HG03342 (cell line): ENCODE data around the gene MFN2.
A peak's percentile ranks its signal among the peaks of the same experiment; 100 is the strongest.
"Not testable (repeated sequence)": the region's sequence is repeated elsewhere in the genome, so short reads cannot be mapped to it uniquely, and the experiment has no call there.

ENCODE experiments used
- ATAC-seq: cut with Tn5 transposase; IDR thresholded peaks from one replicate; pipeline ENCODE4 v1.9.1; 2021; ENCODE audit warnings: mild to moderate bottlenecking, moderate library complexity; ENCODE audit not compliant: unreplicated experiment

Gene MFN2

DNA sequence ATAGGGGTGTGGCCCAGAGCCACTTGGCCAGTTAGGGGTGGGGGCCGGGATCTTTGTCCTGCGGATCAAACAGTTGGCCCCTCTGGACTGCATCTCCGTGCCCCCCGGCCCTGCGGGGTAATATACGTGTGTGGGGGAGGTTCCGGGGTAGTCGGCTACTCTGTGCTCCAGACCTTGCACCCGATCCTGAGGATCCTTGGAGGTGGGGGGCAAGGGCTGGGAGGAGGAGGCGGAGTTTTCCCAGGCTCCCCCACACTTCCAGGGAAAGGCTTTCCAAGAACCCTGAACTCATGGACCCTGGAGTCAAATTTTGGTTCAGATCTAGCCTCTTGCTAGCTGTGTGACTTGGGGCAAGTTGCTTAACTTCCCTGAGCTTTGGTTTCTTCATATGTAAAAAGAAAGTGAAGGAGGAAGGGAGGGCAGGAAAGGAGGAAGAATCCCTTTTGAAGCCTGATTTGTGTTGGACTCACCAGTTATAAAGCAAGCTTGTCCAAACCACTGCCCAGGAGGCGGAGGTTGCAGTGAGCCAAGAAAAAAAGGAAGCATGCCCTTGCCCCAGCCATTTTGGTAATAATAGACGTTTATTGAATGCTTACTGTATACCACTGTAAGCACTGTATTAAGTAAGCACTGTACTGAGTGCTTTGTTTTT is 39.7 kb downstream of the MFN2 start:
- ATAC-seq: no peak

DNA sequence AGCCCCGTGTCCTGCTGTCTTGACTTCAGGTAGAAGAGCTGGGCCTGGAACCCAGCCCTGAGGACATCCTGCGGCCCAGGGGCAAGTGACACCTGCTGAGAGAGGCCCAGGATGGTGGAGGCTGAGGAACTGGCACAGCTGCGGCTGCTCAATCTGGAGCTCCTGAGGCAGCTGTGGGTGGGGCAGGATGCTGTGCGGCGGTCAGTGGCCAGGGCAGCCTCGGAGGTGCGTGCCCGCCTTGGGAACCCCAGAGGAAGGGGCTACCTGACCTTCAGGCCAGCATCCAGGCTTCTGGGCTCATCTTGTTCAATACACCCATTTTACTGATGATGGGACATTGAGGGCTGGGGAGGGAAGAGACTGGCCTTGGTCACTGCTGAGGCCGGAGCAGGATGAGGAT is 41.4 kb downstream of the MFN2 start:
- no peak for ATAC-seq

DNA sequence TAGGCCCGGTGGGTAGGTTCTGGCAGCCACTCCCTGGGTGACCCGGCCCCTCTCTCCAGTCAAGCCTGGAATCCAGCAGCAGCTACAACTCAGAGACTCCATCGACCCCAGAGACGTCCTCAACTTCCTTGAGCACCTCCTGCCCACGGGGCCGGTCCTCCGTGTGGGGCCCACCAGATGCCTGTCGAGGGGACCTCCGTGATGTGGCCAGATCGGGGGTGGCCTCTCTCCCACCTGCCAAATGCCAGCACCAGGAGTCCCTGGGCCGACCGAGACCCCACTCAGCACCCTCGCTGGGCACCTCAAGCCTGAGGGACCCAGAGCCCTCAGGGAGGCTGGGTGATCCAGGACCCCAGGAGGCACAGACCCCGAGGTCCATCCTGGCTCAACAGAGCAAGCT is 41.8 kb downstream of the MFN2 start:
- ATAC-seq: no peak

DNA sequence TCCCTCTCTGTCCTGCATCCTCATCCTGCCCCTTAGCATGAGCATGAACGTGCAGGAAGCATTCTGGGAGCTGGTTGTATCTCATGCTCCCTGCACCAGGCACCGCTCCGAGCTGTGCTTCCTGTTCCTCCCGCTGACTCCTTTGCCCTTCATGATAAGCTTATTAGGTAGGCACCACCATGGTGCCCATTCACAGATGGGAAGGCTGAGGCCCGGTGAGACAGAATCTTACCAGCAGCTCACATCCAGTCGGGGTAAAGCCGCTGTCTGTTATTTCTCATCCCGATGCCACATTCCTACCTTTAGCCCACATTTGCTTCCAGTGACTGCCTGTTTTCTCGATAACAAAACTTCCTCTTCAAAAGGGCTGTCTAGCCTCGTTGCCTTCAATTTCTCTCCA is 46.3 kb downstream of the MFN2 start:
- no peak for ATAC-seq

DNA sequence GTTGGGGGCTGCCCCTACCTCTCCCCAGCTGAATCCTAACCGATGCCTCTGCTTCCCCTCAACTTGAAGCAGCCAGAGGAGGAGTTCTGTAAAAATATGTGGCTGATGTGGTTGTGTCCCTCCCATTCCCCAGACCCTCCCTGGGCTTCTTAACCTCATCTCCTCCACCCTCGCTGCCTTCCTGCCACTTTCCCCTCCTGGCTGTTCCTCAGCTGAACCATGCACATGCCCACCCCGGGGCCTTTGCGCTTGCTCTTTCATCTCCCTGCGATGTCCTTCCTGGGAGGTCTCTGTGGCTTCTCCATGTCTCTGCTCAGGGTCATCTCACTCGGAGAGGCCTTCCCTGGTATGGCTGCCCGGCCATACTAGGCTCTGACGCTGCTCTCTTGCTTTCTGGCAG is 48.0 kb downstream of the MFN2 start:
- ATAC-seq: no peak

DNA sequence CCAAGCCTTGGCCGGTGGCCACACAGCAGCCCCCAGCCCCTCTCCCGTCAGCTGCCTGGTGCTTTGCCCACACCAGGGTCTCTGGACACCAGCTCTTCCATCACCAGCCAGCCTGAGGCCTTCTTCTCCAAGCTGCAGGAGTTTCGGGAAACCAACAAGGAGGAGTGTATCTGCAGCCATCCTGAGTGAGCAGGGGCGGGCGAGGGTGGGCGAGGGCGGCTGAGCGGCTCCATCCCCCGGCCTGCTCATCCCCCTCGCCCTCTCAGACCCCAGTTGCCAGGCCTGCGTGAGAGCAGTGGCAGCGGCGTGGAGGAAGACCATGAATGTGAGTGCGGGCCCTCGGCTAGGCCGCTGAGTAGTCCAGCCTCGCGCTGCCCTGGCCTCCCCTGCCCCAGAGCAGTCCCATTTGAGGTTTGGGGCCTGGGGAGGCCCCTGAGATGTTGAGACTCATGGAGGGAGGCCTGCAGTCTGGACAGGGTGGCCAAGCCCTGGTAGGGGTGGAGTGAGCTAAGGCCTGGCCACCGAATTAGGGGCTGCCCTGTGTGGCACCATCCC is 48.8 kb downstream of the MFN2 start:
- ATAC-seq: no peak

DNA sequence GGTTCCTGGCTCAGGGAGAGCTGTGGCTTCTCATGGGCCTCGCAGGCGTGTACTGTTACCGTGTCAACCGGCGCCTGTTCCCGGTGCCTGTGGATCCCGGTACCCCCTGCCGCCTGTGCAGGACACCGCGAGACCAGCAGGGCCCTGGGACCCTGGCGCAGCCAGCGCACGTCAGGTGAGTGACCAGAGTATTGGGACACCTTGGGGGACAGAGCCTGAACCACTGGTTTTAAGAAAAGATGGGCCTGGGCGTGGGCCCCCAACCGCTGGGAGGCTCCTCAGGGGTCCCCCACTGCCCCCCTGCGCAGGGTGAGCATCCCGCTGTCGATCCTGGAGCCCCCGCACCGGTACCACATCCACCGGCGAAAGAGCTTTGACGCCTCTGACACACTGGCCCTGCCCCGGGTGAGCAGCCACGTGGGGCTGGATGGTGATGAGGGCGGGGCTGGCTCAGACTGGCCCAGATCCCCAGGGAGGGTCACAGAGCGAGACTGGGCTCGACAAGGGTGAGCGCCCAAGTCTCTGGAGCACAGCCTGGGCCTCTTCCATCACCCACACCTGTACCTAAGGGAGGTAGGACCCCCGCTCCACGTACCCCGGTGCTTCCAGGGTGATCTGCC is 49.6 kb downstream of the MFN2 start:
- no peak for ATAC-seq

DNA sequence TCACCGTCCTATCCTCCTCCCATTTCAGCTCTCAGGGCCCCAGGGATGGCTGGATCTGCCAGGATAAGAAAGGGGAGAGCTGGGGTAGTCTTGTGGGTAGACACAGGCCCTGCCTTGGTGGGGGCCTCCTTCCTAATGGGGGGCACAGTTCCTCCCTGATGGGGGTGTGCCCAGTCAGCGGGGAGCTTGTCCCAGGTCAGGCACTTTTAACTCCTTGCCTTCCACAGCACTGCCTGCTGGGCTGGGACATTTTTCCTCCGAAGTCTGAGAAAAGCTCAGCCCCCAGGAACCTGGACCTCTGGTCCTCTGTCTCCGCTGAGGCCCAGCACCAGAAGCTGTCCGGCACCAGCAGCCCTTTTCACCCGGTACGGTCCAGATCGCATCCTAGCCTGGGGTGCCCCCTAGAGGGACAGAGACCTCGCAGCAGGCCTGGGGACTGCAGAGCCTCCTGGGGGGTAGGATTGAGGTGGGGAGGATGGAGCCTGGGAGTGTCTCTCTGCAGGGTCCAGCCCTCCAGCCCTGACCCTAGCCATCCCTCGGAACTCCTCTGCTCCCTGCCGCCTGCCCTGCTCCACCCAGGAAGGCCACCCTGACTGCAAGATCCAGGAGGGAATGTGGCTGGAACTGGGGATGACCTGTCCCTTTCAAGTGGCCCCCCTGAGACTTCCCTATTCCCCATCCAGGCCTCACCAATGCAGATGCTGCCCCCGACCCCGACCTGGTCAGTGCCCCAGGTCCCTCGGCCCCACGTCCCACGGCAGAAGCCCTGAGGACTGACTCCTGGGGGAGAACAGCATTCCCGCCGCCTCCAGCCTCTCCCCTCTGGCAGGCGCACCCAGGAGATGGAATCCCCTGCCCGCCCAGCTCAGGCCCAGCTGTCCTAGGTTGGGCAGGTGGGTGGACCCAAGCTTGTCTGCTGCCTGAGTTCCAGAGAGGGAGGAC is 51.1 kb downstream of the MFN2 start:
- no peak for ATAC-seq

DNA sequence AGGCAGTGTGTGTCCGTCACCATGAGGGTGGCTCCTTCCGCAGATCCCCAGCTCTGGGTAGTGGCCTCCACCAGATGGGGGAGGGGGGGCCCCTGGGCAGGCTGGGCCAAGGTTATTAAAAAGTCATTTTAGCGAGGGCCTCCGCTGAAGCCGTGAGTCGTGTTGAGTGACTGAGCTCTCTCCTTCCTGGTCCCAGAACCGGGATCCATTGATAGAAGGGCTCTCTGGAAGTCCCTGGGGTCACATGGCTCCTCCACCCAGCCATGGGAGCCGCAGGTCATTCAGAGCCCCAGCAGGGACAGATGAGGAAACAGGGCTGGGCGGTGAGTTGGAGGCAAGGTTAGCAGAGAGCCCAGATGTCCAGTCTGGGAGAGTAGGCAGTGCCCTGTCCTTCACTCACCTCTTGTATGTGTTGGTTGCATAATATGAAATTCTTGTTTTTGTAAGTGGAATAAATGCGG is 51.9 kb downstream of the MFN2 start:
- no peak for ATAC-seq

DNA sequence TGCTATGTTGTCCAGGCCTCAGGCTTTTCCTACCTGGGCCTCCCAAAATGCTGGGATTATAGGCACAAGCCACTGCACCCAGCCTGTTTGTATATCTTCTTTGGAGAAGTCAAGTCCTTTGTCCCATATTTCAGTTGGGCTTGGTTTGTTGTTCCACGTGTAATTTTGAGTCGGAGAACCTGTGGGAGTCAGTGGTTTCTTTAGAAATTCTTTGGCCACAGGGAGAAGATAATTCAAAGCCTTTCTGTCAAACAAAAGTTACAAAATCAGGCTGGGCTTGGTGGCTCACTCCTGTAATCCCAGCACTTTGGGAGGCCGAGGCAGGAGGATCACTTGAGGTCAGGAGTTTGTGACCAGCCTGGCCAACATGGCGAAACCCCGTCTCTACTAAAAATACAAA is 53.2 kb downstream of the MFN2 start:
- not testable (repeated sequence) for ATAC-seq

DNA sequence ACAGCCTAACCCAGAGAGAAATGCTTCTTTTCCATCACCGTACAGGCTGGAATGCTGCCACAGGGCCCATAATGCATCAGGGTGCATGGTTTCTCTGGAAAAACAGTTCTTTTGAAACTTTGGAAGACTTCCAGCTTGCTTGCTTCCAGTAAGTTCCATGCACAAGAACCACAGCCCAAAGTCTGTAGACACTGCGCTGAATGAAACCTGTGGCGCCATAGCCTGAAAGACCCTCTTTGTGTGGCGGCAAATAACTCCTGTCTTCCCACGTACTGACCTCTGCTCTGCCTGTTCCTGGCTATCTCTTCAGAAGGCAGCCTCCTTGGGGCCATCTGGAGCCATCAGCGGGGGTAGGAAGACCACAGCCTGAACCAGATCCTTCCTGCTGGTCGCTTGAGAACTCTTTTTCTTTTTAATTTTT is 54.1 kb downstream of the MFN2 start:
- no peak for ATAC-seq

DNA sequence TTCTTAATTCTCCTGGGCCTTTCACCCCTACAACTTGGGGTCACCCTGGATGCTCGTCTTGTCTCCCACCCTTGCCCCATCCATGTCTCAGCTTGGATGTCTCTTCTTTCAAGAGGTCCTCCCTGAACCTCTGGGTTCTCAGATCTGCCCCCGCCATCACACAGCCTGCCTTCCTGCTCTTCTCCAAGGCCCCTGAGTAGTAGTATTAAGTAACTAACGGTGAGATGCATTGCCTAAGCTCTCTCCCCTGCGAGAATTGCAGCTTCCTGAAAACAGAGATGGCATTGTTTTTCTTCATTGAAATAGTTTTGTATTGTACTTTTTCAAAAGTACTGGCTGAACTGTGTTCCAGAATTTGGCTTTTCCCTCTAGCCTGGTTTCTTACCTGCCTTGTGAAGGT is 55.1 kb downstream of the MFN2 start:
- no peak for ATAC-seq

DNA sequence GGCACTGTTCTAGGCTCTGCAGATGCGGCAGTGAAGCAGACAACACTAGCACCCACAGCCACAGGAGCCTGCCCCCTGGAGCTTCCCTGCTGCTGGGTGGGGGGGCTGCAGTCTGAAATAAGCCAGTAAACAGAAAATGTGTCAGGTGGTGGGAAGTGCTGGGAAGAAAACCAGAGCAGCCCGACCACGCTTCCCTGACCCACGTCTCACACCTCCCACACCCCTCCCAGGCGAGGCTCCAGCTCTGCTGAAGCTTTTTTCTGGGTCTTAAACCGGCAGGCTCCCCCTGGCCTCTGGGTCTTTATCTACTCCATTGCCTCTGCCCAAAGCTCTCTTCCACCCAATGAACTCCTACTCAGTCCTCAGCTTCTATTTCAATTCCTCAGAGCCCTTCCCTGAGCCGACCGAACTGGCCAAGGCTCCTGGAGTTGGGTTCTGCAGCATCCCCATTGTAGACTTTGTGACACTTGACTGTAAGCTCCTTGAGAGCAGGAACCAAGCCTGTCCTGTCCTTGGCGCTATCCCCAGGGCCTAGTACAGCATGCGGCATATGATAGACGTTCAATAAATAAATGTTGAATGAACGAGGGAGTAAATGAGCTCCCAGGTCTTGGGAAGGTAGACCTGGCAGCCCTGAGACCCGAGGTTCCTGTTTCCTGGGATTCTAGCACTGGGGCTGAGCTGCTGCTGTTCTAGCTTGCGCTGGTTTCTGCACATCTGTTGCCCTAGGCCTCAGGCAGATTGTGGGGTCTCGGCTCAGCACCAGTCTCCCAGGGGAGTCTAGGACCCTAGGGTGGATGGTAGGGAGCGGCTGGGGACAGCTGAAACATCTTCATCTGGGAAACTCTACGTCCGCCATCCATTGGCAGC is 57.5 kb downstream of the MFN2 start:
- no peak for ATAC-seq

DNA sequence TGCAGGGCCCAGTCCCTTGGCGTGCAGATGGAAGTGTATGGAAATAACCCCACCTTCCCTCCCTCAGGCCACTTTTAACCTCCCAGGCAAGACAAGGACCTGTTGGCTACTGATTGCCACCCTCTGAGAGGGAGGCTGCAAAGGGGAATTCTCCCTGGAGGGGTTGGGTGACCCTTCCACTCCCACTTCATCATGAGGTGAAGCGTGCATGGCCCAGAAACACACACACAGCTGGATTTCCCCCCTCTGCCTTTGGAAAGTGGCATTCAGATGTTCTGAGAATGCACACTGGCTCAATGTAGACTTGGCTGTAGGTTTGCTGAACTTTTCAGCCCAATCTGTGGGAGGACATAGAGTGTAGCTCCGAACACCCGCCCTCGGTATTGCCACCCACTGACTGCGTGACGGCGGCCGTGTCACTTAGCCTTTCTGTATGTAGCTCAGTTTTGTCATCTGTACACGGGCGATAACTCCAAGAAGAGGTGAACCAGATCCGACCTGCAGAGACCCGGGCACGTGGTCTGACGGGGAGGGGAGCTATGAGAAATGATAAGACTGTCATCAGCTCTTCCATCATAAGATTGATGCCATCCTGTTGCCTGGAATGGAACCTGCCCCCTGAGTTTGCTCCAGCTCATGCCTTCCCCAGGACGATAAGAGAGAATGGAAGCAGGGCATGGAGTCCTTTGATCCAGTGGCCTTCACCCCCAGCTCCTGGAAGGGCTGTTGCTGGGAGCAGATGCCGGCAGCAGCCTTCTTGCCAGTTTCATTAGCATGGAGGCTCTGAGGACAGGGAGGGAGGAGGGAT is 58.3 kb downstream of the MFN2 start:
- no peak for ATAC-seq

DNA sequence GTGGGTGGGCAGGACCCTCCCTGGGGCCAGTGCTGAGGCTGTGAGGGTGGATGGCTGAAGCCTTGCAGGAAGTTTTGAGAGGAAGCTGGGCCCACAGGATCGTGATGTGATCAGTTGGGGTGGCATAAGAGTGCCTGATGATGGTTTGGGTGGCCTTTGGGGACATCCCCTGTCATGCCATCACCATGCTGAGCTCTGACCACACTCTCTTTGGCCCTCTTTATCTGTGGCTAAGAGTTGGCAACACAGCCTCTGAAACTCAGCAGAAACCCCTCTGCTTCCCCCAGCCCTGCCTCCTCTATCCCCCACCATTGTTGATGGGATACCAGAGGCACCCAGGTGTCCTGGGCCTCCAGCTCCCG is 58.9 kb downstream of the MFN2 start:
- no peak for ATAC-seq

DNA sequence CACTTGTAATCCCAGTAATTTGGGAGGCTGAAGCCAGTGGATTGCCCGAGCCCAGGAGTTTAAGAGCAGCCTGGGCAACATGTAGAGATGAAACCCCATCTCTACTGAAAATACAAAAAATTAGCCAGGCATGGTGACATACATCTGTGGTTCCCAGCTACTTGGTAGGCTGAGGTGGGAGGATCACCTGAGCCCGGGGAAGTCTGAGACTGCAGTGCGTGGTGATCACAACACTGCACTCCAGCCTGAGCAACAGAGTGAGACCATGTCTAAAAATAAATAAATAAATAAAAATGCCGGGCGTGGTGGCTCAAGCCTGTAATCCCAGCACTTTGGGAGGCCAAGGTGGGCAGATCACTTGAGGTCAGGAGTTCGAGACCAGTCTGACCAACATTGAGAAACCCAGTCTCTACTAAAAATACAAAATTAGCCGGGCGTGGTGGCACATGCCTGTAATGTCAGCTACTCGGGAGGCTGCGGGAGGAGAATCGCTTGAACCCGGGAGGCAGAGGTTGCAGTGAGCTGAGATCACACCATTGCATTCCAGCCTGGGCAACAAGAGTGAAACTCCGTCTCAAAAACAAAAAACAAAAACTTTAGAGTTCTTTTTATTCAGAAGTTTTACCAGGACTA is 59.7 kb downstream of the MFN2 start:
- peak; percentile 34 for ATAC-seq

DNA sequence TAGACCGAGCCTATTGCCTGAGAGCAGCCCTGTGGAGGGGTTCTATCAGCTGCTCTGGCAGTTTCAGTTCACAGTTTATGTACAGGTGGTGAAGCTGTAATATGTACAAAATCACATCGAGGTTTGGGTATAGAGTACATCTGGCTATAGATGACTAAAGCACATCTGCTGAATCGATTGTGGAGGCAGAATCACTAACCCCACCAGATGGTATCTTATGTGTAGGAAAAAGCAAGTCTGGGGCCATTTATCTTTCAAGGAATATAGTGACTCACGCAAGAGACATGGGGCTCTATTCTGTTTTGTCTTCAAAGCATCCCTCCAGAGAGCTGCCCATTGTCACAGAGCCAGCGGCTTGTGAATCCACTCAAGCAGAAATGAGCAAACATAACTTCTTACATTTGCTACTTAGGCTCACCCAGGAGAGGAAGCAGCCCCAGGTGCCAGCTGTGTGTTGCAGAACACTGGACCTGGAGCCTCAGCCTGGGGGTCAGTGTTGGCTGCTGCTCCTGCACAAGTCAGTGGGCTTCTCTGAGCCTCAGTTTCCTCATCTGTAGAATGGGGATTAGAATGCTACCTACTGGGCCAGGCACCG is 60.3 kb downstream of the MFN2 start:
- ATAC-seq: peak; percentile 63

DNA sequence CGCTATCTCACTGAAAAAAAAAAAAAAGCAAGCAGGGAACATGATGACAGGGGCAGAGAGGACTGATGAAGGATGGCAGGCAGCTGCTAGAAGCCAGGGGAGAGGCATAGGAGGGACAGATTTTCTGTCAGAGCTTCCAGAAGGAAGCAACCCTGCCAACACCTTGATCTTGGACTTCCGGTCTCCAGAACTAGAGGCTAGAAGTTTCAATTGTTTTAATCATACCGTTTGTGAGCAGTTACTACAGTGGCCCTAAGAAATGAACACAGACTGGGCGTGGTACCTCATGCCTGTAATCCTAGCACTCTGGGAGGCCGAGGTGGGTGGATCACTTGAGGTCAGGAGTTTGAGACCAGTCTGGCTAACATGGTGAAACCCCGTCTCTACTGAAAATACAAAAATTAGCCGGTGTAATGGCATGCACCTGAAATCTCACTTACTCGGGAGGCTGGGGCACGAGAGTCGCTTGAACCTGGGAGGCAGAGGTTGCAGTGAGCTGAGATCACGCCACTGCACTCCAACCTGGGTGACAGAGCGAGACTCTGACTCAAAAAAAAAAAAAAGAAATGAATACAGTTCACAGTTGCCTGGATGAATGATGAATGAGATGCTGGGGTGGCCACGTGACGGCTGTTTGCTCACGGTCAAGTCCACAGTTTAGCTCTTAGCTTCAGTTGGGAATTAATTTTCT is 64.1 kb downstream of the MFN2 start:
- not testable (repeated sequence) for ATAC-seq
